ENCODE results near the gene HOXC13. TPM values are rescaled to one million over a fixed set of nuclear protein-coding genes. Genes with fewer than 3 reads are reported as not detected.
A peak's percentile ranks its signal among the peaks of the same experiment; 100 is the strongest.

Gene HOXC13
- total RNA-seq, 1 donor from 2014 or later = not detected

GRCh38 chr12:53950437-53950773, 11.8 kb downstream of the HOXC13 start:
- TF ChIP-seq, protein P1, sequence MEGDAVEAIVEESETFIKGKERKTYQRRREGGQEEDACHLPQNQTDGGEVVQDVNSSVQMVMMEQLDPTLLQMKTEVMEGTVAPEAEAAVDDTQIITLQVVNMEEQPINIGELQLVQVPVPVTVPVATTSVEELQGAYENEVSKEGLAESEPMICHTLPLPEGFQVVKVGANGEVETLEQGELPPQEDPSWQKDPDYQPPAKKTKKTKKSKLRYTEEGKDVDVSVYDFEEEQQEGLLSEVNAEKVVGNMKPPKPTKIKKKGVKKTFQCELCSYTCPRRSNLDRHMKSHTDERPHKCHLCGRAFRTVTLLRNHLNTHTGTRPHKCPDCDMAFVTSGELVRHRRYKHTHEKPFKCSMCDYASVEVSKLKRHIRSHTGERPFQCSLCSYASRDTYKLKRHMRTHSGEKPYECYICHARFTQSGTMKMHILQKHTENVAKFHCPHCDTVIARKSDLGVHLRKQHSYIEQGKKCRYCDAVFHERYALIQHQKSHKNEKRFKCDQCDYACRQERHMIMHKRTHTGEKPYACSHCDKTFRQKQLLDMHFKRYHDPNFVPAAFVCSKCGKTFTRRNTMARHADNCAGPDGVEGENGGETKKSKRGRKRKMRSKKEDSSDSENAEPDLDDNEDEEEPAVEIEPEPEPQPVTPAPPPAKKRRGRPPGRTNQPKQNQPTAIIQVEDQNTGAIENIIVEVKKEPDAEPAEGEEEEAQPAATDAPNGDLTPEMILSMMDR (IDR thresholded peaks at IDR 0.05) = no peak
- no peak overlapping the region for H3K27ac Mint-ChIP-seq
- no peaks in the 10 kb centered on the region for H3K36me3 Mint-ChIP-seq (ENCODE audit: low read depth)
- H3K4me1 Mint-ChIP-seq = peaks cover 4% of the 10 kb centered on the region
- H3K4me3 Mint-ChIP-seq = no peak overlapping the region
- DNase-seq (no peak), ATAC-seq (ENCODE audit: low read depth) (no peak)
- CTCF ChIA-PET = no interaction called here
- H3K9me3 Mint-ChIP-seq = no peaks in the 10 kb centered on the region
- intact Hi-C loops (cut with micrococcal nuclease) = loop anchor here (5.0 kb wide), 2 partner anchors 47 to 102 kb away; partner anchors contain the start of gene HOXC4
- POLR2A ChIA-PET = interaction anchor here (1.2 kb wide), 1 partner anchor 34 kb away, joined by 6 read pairs; the partner anchor contains the start of gene HOXC10
- peaks cover 68% of the 10 kb centered on the region for H3K27me3 Mint-ChIP-seq

DNA sequence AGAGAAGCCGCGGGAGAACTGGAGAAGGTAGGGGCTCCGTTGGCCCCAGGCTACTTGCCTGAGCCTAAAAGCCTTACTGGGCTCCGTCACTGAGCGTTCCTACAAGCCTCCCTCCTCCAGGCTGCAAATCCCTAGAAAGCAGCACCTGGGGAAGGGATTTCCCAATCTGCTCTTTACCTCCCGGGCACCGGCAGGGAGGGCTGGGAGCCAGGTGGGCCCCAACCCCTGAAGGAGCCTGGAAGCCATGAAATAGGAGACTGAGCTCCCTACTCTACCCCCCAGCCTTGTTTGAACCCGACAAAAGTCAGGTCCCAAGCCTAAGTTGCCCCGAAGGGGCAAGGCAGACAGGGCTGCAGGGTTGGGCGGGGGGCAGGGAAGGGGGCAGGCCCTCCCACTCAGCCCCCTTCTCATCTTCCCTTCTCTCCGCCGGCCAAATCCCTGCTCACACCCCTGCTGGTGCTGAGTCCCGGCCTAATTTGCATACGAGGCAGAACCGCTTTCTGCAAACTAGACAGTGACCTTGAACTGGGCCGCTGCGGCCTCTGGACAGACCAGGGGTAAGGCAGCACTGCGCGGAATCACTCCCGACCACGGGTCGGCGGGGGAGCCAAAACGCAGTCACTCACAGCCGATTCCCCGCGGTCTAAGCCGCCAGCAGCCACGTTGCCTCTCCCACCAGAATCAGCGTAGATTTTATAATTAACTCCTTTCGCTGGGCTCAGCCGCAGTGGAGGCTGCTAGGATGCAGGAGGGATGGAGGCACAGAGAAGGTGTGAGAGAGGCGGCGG, 12.4 kb downstream of the HOXC13 start:
- ChIA-PET POLR2A (interaction anchor here (1.2 kb wide), 1 partner anchor 33 kb away, joined by 6 read pairs; the partner anchor contains the start of gene HOXC10), CTCF (no interaction called here)
- intact Hi-C loops (cut with micrococcal nuclease) = loop anchor here (5.0 kb wide), 2 partner anchors 46 to 101 kb away; partner anchors contain the start of gene HOXC4
- ATAC-seq (ENCODE audit: low read depth) = no peak
- TF ChIP-seq, protein P1 (IDR thresholded peaks at IDR 0.05) = no peak
- Mint-ChIP-seq H3K27ac (peak overlapping the region; percentile 53), H3K4me1 (peaks cover 4% of the 10 kb centered on the region), H3K4me3 (no peak overlapping the region), H3K36me3 (ENCODE audit: low read depth) (no peaks in the 10 kb centered on the region), H3K9me3 (no peaks in the 10 kb centered on the region), H3K27me3 (peaks cover 67% of the 10 kb centered on the region)
- no peak for DNase-seq

GRCh38 chr12:53951577-53952334, 13.1 kb downstream of the HOXC13 start:
- H3K9me3 Mint-ChIP-seq = no peaks in the 10 kb centered on the region
- ChIA-PET POLR2A (interaction anchor here (1.2 kb wide), 1 partner anchor 33 kb away, joined by 6 read pairs; the partner anchor contains the start of gene HOXC10), CTCF (no interaction called here)
- peaks cover 67% of the 10 kb centered on the region for H3K27me3 Mint-ChIP-seq
- H3K4me3 Mint-ChIP-seq = no peak overlapping the region
- H3K36me3 Mint-ChIP-seq (ENCODE audit: low read depth) = no peaks in the 10 kb centered on the region
- intact Hi-C loops (cut with micrococcal nuclease) = loop anchor here (5.0 kb wide), 2 partner anchors 46 to 101 kb away; partner anchors contain the start of gene HOXC4
- DNase-seq (no peak), ATAC-seq (ENCODE audit: low read depth) (no peak)
- TF ChIP-seq, protein P1 (IDR thresholded peaks at IDR 0.05) = no peak
- H3K4me1 Mint-ChIP-seq = peaks cover 4% of the 10 kb centered on the region
- no peak overlapping the region for H3K27ac Mint-ChIP-seq

GRCh38 chr12:53952335-53952694, 13.7 kb downstream of the HOXC13 start:
- Mint-ChIP-seq H3K27me3 (peaks cover 71% of the 10 kb centered on the region), H3K4me3 (no peak overlapping the region), H3K4me1 (peaks cover 10% of the 10 kb centered on the region), H3K27ac (no peak overlapping the region), H3K9me3 (no peaks in the 10 kb centered on the region), H3K36me3 (ENCODE audit: low read depth) (no peaks in the 10 kb centered on the region)
- intact Hi-C loops (cut with micrococcal nuclease) = loop anchor here (5.0 kb wide), 2 partner anchors 45 to 100 kb away; partner anchors contain the start of gene HOXC4
- ATAC-seq (ENCODE audit: low read depth) (no peak), DNase-seq (no peak)
- CTCF ChIA-PET = no interaction called here
- POLR2A ChIA-PET = interaction anchor here (0.5 kb wide), 1 partner anchor 80 kb away, joined by 6 read pairs; no protein-coding TSS in a partner anchor
- TF ChIP-seq, protein P1 (IDR thresholded peaks at IDR 0.05) = no peak
